IMR-90 (cell line): Measurements from ENCODE around the gene MINAR1. TPM values are rescaled to one million over a fixed set of nuclear protein-coding genes. Genes with fewer than 3 reads are reported as not detected.

Experiments used
- ATAC-seq: fragments of 200-7000 bp; cut with Tn5 transposase; 2 replicates; pipeline ENCODE4 v1.9.1; 2020; ENCODE audit warnings: low read depth, mild to moderate bottlenecking, moderate library complexity
- BruUV-seq: library from RNA; stranded (reverse); fragments of 400-500 nt; replicated peaks from 2 replicates; lab custom pipeline; 2021; lab: Mats Ljungman, UMichigan
- CTCF ChIA-PET: fragments of 300-600 bp; formaldehyde crosslinking; extraction: SDS; loops from one replicate; lab custom pipeline; 2021; ENCODE audit warnings: antibody characterized with exemption; lab: Yijun Ruan, JAX
- POLR2A ChIA-PET: fragments of 300-600 bp; sonication (Branson Sonifier 250); formaldehyde crosslinking; loops from one replicate; lab custom pipeline; 2022; ENCODE audit warnings: antibody characterized with exemption; ENCODE audit not compliant: unreplicated experiment; lab: Charles Lee
- DNase-seq: peaks from one replicate; pipeline ENCODE4 v3.0.0; 2013
- H2AFZ ChIP-seq: replicated peaks from 2 replicates; pipeline ENCODE3; 2013; ENCODE audit warnings: low read length, mild to moderate bottlenecking; ENCODE audit not compliant: poor library complexity
- H2AK5ac ChIP-seq: 2 replicates; pipeline ENCODE4 v1.6.1; 2013; ENCODE audit warnings: low read depth, low read length, inconsistent platforms
- H2AK9ac ChIP-seq: replicated peaks from 2 replicates; pipeline ENCODE3; 2013; ENCODE audit warnings: mild to moderate bottlenecking, low read depth, low read length, moderate library complexity; ENCODE audit not compliant: poor library complexity
- H2BK120ac ChIP-seq: 2 replicates; pipeline ENCODE4 v1.6.1; 2013; ENCODE audit warnings: low read depth, low read length, inconsistent platforms
- H2BK15ac ChIP-seq: 3 replicates; pipeline ENCODE4 v1.6.1; 2013; ENCODE audit warnings: low read depth, low read length, inconsistent platforms
- H2BK20ac ChIP-seq: 2 replicates; pipeline ENCODE4 v1.6.1; 2013; ENCODE audit warnings: low read depth, mild to moderate bottlenecking, inconsistent platforms, low read length, moderate library complexity
- H2BK5ac ChIP-seq: 2 replicates; pipeline ENCODE4 v1.6.1; 2013; ENCODE audit warnings: mild to moderate bottlenecking, low read depth, low read length, inconsistent platforms; ENCODE audit not compliant: poor library complexity, severe bottlenecking
- H3K14ac ChIP-seq: replicated peaks from 2 replicates; pipeline ENCODE4 v1.6.1; 2013; ENCODE audit warnings: low read depth, low read length, inconsistent platforms
- H3K18ac ChIP-seq: 2 replicates; pipeline ENCODE4 v1.6.1; 2013; ENCODE audit warnings: low read depth, low read length, control low read depth
- H3K23ac ChIP-seq: 2 replicates; pipeline ENCODE4 v1.6.1; 2013; ENCODE audit warnings: low read depth, low read length, inconsistent platforms
- H3K27ac ChIP-seq: 2 replicates; pipeline ENCODE4 v1.5.1; 2013; ENCODE audit warnings: mild to moderate bottlenecking, control low read depth, low read length; ENCODE audit not compliant: insufficient read depth
- H3K27me3 ChIP-seq: 2 replicates; pipeline ENCODE4 v1.6.1; 2013; ENCODE audit warnings: low read length; ENCODE audit not compliant: control insufficient read depth, insufficient read depth
- H3K36me3 ChIP-seq: 2 replicates; pipeline ENCODE4 v1.6.1; 2013; ENCODE audit warnings: low read length, mixed read lengths; ENCODE audit not compliant: control insufficient read depth, insufficient read depth
- H3K4ac ChIP-seq: 2 replicates; pipeline ENCODE4 v1.6.1; 2013; ENCODE audit warnings: low read depth, low read length, inconsistent platforms
- H3K4me1 ChIP-seq: 2 replicates; pipeline ENCODE4 v1.6.1; 2013; ENCODE audit warnings: low read length, mixed read lengths; ENCODE audit not compliant: control insufficient read depth, insufficient read depth
- H3K4me2 ChIP-seq: 2 replicates; pipeline ENCODE4 v1.6.1; 2013; ENCODE audit warnings: low read depth, mild to moderate bottlenecking, control low read depth, low read length, moderate library complexity
- H3K4me3 ChIP-seq: 2 replicates; pipeline ENCODE4 v1.5.1; 2013; ENCODE audit warnings: low read depth, mild to moderate bottlenecking, control low read depth, low read length, moderate library complexity; ENCODE audit not compliant: insufficient read depth
- H3K56ac ChIP-seq: 2 replicates; pipeline ENCODE4 v1.6.1; 2013; ENCODE audit warnings: low read length, inconsistent platforms; ENCODE audit not compliant: insufficient read depth; ENCODE audit errors: extremely low read depth
- H3K79me1 ChIP-seq, 2 experiments: 2 replicates each; pipeline ENCODE4 v1.6.1; 2013; ENCODE audit warnings: low read length in 2 of 2, inconsistent platforms in 1 of 2, low read depth in 1 of 2
- H3K9ac ChIP-seq: 2 replicates; pipeline ENCODE4 v1.6.1; 2013; ENCODE audit warnings: low read depth, low read length, control low read depth
- H3K9me1 ChIP-seq: 2 replicates; pipeline ENCODE4 v1.6.1; 2013; ENCODE audit warnings: low read length, inconsistent platforms; ENCODE audit not compliant: insufficient read depth
- H3K9me3 ChIP-seq: 2 replicates; pipeline ENCODE4 v1.6.1; 2013; ENCODE audit warnings: low read length; ENCODE audit not compliant: control insufficient read depth, insufficient read depth
- H4K20me1 ChIP-seq: 2 replicates; pipeline ENCODE4 v1.6.1; 2013; ENCODE audit warnings: low read length, inconsistent platforms; ENCODE audit not compliant: insufficient read depth
- H4K5ac ChIP-seq: 2 replicates; pipeline ENCODE4 v1.6.1; 2013; ENCODE audit warnings: mild to moderate bottlenecking, low read depth, low read length, control low read depth
- H4K8ac ChIP-seq, 2 experiments: 2 replicates each; pipeline ENCODE4 v1.6.1; 2013; ENCODE audit warnings: low read depth in 2 of 2, low read length in 2 of 2, control low read depth in 1 of 2, inconsistent platforms in 1 of 2
- H4K91ac ChIP-seq: 2 replicates; pipeline ENCODE4 v1.6.1; 2013; ENCODE audit warnings: low read depth, low read length, inconsistent platforms; ENCODE audit not compliant: insufficient read depth
- CEBPB ChIP-seq: IDR thresholded peaks from 2 replicates; pipeline ENCODE4 v1.6.1; 2012; ENCODE audit warnings: low read depth, low read length, improper control_type of control experiment
- RAD21 ChIP-seq: IDR thresholded peaks from 2 replicates; pipeline ENCODE4 v1.6.1; 2012; ENCODE audit warnings: low read length, improper control_type of control experiment
- RFX5 ChIP-seq: IDR thresholded peaks from 2 replicates; pipeline ENCODE4 v1.8.0; 2012; ENCODE audit warnings: low read depth, mild to moderate bottlenecking, low read length, moderate library complexity
- WGBS, 2 experiments: methylation state at CpG; one replicate each; pipeline versions ENCODE4 v1.1.5 to v1.1.7; 2013; ENCODE audit warnings: missing lambda C conversion rate in 2 of 2; ENCODE audit not compliant: insufficient read length in 1 of 2; ENCODE audit errors: extremely low coverage in 2 of 2; 5-methylcytosine and 5-hydroxymethylcytosine counted together
- dilution Hi-C: fragments of 300-500 bp; cut with HindIII; formaldehyde crosslinking; loops from one replicate; pipeline ENCODE4 v1.14.3; 2018; ENCODE audit warnings: low sequenced_read_pairs; ENCODE audit not compliant: unreplicated experiment
- in situ Hi-C: fragments of 300-500 bp; cut with MboI; formaldehyde crosslinking; loops from 3 replicates; pipeline ENCODE4 v1.14.3; 2019; ENCODE audit warnings: low sequenced_read_pairs, inconsistent platforms, mixed read lengths
- intact Hi-C: fragments of 100-400 bp; cut with micrococcal nuclease; formaldehyde crosslinking; loops from 2 replicates; pipeline ENCODE4 v1.10.0; 2022
- polyA plus RNA-seq, 3 experiments: library from polyadenylated mRNA; depleted of rRNA; stranded (reverse); fragments of >200 nt; gene quantifications; 2 replicates each; pipeline ENCODE4 v1.2.3, GENCODE V29; 2012; ENCODE audit warnings: low replicate concordance in 1 of 3
- total RNA-seq: library from RNA; depleted of rRNA; stranded (reverse); fragments of >200 nt; gene quantifications from 2 replicates; pipeline ENCODE4 v1.2.3, GENCODE V29; 2012

Gene MINAR1
- total and polyA plus RNA-seq, 2 of the 4 experiments (the other 2 are of a cell fraction): 0.65 to 1.6 TPM

DNA sequence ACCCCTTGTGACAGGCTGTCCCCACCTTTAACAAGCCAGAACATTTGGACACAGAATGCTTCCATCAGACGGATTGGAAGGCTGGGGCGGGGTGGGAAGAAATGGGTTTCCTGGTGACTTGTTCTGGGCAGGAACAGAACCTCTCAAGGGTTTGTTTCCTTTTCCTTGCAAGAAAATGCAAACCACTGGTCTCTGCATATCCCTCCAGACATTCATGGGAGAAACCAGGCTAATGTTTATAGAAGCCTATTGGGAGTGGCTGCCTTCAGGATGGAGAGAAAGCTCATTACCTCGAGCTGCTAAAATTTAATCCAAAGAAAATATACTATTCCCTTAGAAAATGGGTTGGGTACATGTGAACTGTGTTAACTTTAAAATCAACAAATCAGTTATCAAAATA lies 21.9 kb downstream of the MINAR1 start:
- Histone ChIP-seq H3K18ac (no peak overlapping the region), H2AK9ac (no peak overlapping the region), H3K27me3 (peaks cover 9% of the 10 kb centered on the region), H3K9me1 (peaks cover 4% of the 10 kb centered on the region; the same call in 1 of the 2 replicates), H2BK15ac (no peak overlapping the region), H3K4me3 (no peak overlapping the region), H3K9me3 (no peaks in the 10 kb centered on the region), H3K4me2 (no peak overlapping the region), H3K4ac (no peak overlapping the region), H2BK20ac (no peak overlapping the region), H4K8ac (no peak overlapping the region), H4K5ac (no peak overlapping the region), H4K20me1 (no peaks in the 10 kb centered on the region), H2AFZ (no peak overlapping the region), H3K79me1 (no peaks in the 10 kb centered on the region), H2BK120ac (no peak overlapping the region), H4K91ac (no peak overlapping the region), H3K9ac (no peak overlapping the region), H3K4me1 (no peaks in the 10 kb centered on the region), H3K14ac (no peak overlapping the region), H3K27ac (no peak overlapping the region), H3K56ac (no peak overlapping the region), H3K36me3 (no peaks in the 10 kb centered on the region), H3K23ac (no peak overlapping the region), H2BK5ac (no peak overlapping the region), H2AK5ac (no peak overlapping the region)
- no peak for TF ChIP-seq CEBPB
- no peak for TF ChIP-seq RFX5
- no peak for TF ChIP-seq RAD21
- CTCF ChIA-PET: no interaction called here
- dilution Hi-C loops (no loop called here), intact Hi-C loops (no loop called here), in situ Hi-C loops (no loop called here)
- BruUV-seq: no TSS peak
- WGBS, 2 experiments: no CpG with 5 or more reads among the region's 3 CpGs
- POLR2A ChIA-PET: no interaction called here
- ATAC-seq (no peak), DNase-seq (no peak)
